Measurements from ENCODE around the gene MKKS.

Gene MKKS

GRCh38 chr20:10367693-10367942 lies 66.4 kb downstream of the MKKS start:
- DNase-seq: no peak

GRCh38 chr20:10366898-10367692 lies 66.9 kb downstream of the MKKS start:
- DNase-seq: no peak

- DNase-seq: no peak
Observed at GRCh38 chr20:10362674-10363073, 71.3 kb downstream of the MKKS start.

- DNase-seq: no peak
Observed at GRCh38 chr20:10360878-10361277, 73.1 kb downstream of the MKKS start.

DNA sequence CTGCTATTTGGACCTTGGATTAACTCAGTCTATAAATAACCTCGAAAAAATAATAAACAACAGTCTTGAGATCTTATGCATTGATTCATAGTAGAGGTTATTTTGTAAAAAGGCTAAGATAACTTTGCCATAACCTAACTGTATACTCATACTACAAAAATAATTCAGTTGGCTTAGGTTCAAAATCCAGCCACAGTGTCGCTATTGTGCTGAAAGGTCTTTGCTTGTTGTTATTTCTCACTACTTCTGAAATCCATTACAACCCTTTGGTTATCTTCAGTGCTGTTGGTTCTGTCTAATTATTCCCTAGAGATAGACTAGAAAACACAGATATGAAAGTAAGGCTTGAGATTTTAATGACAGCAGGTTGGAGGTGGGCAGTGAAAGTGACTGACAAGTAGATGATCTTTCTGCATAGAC lies 74.4 kb downstream of the MKKS start:
- DNase-seq: no peak

- no peak for DNase-seq
Observed at GRCh38 chr20:10357974-10358373, 76.0 kb downstream of the MKKS start.

GRCh38 chr20:10357061-10357708 lies 76.8 kb downstream of the MKKS start:
- no peak for DNase-seq

DNA sequence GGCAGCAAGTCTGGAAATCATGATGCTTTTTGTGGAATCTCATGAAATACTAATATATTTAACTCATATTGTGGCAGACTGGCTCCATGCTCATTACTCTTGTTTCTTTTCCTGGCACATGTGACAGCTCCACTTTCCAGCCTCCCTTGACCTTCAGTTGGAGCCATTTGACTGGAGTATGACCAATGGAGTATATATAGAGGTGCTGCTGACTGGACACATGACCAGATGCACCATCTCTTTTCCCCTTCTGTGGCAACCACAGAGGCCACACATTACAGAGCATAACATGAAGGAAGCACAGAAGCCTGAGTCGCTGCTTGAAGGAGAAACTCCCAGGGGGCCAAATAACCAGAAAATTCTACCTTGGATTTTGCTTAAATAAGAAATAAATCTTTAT lies 77.4 kb downstream of the MKKS start:
- no peak for DNase-seq

DNA sequence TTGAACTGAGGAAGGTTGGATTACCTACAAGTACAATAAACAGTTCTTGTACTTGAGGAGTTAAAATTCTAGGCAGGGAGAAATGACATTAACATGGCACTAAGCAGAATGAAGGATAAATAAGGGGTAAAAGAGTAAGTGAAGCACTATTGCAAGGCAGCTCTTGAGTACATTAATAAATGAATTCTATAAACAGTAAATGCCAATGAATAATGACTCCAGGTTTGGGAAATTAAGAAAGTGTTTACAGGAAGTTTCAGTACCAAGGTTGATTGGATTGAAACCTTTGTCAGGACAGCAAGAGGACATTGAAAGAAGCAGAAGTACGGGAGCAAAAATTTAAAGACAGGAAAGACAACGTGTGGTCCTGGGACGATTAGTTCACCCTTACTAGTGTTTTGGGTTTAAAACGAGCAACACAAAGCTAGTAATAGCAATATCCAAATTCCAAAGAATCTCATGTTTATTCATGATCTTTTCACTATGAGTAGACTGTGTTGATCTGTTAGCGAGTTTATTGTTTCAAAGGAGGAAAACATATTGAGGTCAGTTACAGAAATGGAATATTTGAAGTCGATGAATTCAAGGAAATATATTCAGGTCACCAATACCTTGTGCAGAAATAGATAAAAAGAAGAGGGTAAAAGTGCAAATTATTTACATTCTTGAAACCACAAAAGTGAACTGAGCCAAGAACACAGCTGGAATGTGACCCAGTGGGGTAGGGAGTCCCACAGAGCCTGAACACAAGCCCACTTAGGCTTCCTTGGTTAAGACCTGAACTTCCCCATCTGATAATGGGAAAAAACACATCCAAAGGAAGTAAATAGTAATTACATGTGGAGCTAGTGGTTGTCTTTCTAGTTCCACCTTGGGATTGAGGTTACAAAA lies 80.8 kb downstream of the MKKS start:
- no peak for DNase-seq

Measured in effector CD4-positive, alpha-beta T cell (primary cell).